Spleen (tissue), 11 donors: ENCODE data around the gene RFESD. TPM values are rescaled to one million over a fixed set of nuclear protein-coding genes. Genes with fewer than 3 reads are reported as not detected.

Experiments used
- DNase-seq: peaks from one replicate; pipeline ENCODE4 v3.0.0-alpha.2; 2020
- H3K27ac ChIP-seq, 8 donors: fragments of 200-600 bp; sonication (generic) in 7 of 8; 1 replicate in 4 of 8; 2 replicates in 4 of 8; pipeline versions ENCODE4 v1.5.0 to v1.8.0; 2016 to 2021; ENCODE audit warnings: inconsistent platforms in 4 of 8, mild to moderate bottlenecking in 4 of 8, moderate library complexity in 1 of 8
- H3K27me3 ChIP-seq, 7 donors: fragments of 200-600 bp; sonication (generic) in 6 of 7; replicated peaks in 1 of 7; 1 replicate in 4 of 7; 2 replicates in 3 of 7; pipeline versions ENCODE4 v1.5.0 to v1.8.0; 2016 to 2021; ENCODE audit warnings: inconsistent platforms in 3 of 7, mild to moderate bottlenecking in 1 of 7
- H3K36me3 ChIP-seq, 6 donors: fragments of 200-600 bp; sonication (generic) in 5 of 6; 1 replicate in 4 of 6; 2 replicates in 2 of 6; pipeline versions ENCODE4 v1.5.0 to v1.8.0; 2016 to 2021; ENCODE audit warnings: inconsistent platforms in 2 of 6
- H3K4me1 ChIP-seq, 6 donors: fragments of 200-600 bp; sonication (generic) in 5 of 6; 1 replicate in 3 of 6; 2 replicates in 3 of 6; pipeline versions ENCODE4 v1.5.0 to v1.8.0; 2016 to 2021; ENCODE audit warnings: inconsistent platforms in 3 of 6
- H3K4me3 ChIP-seq, 8 donors: fragments of 200-600 bp; sonication (generic) in 7 of 8; 1 replicate in 4 of 8; 2 replicates in 4 of 8; pipeline versions ENCODE4 v1.5.0 to v1.8.0; 2016 to 2021; ENCODE audit warnings: inconsistent platforms in 4 of 8, mild to moderate bottlenecking in 4 of 8, moderate library complexity in 2 of 8
- H3K9me3 ChIP-seq, 8 donors: fragments of 200-600 bp; sonication (generic) in 7 of 8; 1 replicate in 4 of 8; 2 replicates in 4 of 8; pipeline versions ENCODE4 v1.5.0 to v1.8.0; 2016 to 2021; ENCODE audit warnings: inconsistent platforms in 4 of 8
- CTCF ChIP-seq, 11 experiments: fragments of 200-600 bp in 7 of 11; fragments of 450-650 bp in 4 of 11; sonication (generic) in 4 of 11; IDR thresholded peaks in 8 of 11; conservative IDR thresholded peaks in 3 of 11; 1 replicate in 7 of 11; 2 replicates in 4 of 11; pipeline versions ENCODE4 v1.4.0 to v1.8.0; 2016 to 2021; ENCODE audit warnings: antibody characterized with exemption in 11 of 11, inconsistent platforms in 4 of 11, mild to moderate bottlenecking in 1 of 11
- POLR2A ChIP-seq, 3 donors: fragments of 450-650 bp; IDR thresholded peaks; one replicate each; pipeline ENCODE4 v1.5.1; 2017; ENCODE audit warnings: antibody characterized with exemption in 3 of 3, mild to moderate bottlenecking in 1 of 3
- POLR2AphosphoS5 ChIP-seq, 3 donors: sonication (generic); formaldehyde crosslinking; IDR thresholded peaks; one replicate each; pipeline ENCODE4 v1.5.1; 2017; ENCODE audit warnings: antibody characterized with exemption in 3 of 3
- WGBS, 5 donors: extraction: QIAGEN DNeasy Blood & Tissue Kit in 3 of 5; methylation state at CpG; one replicate each; pipeline versions ENCODE4 v1.1.5 to v1.1.7; 2013 to 2018; 5-methylcytosine and 5-hydroxymethylcytosine counted together
- intact Hi-C: fragments of 100-400 bp; cut with DNase I; formaldehyde crosslinking; loops from one replicate; pipeline ENCODE4 v1.15.0; 2023; ENCODE audit warnings: low total_unique reads
- polyA plus RNA-seq, 3 donors: library from polyadenylated mRNA; stranded (reverse); fragments of 200-250 nt; gene quantifications; one replicate each; pipeline ENCODE4 v1.2.1, GENCODE V29; 2013
- total RNA-seq, 7 donors: library from RNA; depleted of rRNA in 3 of 7; stranded (reverse); fragments of >200 nt in 3 of 7; fragmentation: NEBNext Ultra II Directional in 4 of 7; extraction: Animal tissue kit (Norgen Biotek cat#: 25700) in 4 of 7; gene quantifications; one replicate each; pipeline versions ENCODE4 v1.1.0 to v1.2.1, GENCODE V29; 2016 to 2021
- donor health status: healthy with polysubstance abuse.
- donor health status: DM: no; HTN: no; CAD: no; lungs with moderate emphysema.
- donor health status: DM: no; HTN: no; CAD: no.
- donor health status: Bipolar disorder and iron deficiency.
- donor health status: healthy.
- donor health status: DM: no; HTN: no; CAD: no.
- donor health status: DM: yes; HTN: yes; CAD: no.

RFESD gene
- total and polyA plus RNA-seq, 10 donors: 1.3 to 6.5 (median 3.5) TPM

GRCh38 chr5:95684361-95684760 is 37.8 kb downstream of the RFESD start:
- WGBS, 5 donors: 77 to 90% (median 89%) methylated on average over 2 of the region's 2 CpGs
- no peaks in the 10 kb centered on the region for H3K4me1 ChIP-seq
- intact Hi-C loops: no loop called here
- no peaks in the 10 kb centered on the region for H3K9me3 ChIP-seq
- DNase-seq: no peak
- H3K27me3 ChIP-seq: no peaks in the 10 kb centered on the region
- H3K4me3 ChIP-seq: no peak overlapping the region
- no peak for TF ChIP-seq POLR2A (IDR thresholded peaks at IDR 0.05)
- no peak for TF ChIP-seq CTCF (IDR thresholded peaks at IDR 0.05 in 8 of 11, conservative IDR thresholded peaks at IDR 0.05 in 3 of 11)
- TF ChIP-seq POLR2AphosphoS5 (IDR thresholded peaks at IDR 0.05): no peak
- no peaks in the 10 kb centered on the region for H3K36me3 ChIP-seq
- no peak overlapping the region for H3K27ac ChIP-seq

- intact Hi-C loops: no loop called here
- Histone ChIP-seq H3K4me3 (no peak overlapping the region), H3K36me3 (no peaks in the 10 kb centered on the region), H3K27me3 (no peaks in the 10 kb centered on the region), H3K4me1 (no peaks in the 10 kb centered on the region), H3K27ac (no peak overlapping the region), H3K9me3 (peaks cover 0 to 3% (median 0%) of the 10 kb centered on the region in 8 donors)
- WGBS, 5 donors: 74 to 90% (median 84%) methylated on average over 2 of the region's 2 CpGs
- DNase-seq: no peak
- TF ChIP-seq POLR2AphosphoS5 (IDR thresholded peaks at IDR 0.05) (no peak), CTCF (IDR thresholded peaks at IDR 0.05 in 8 of 11, conservative IDR thresholded peaks at IDR 0.05 in 3 of 11) (no peak), POLR2A (IDR thresholded peaks at IDR 0.05) (no peak)
These were observed 40.1 kb downstream of the RFESD start for GRCh38 chr5:95686651-95687050.

- no peak overlapping the region for H3K4me3 ChIP-seq
- H3K27ac ChIP-seq: no peak overlapping the region
- TF ChIP-seq POLR2AphosphoS5 (IDR thresholded peaks at IDR 0.05) (no peak), POLR2A (IDR thresholded peaks at IDR 0.05) (no peak), CTCF (IDR thresholded peaks at IDR 0.05 in 8 of 11, conservative IDR thresholded peaks at IDR 0.05 in 3 of 11) (no peak)
These were observed 43.1 kb downstream of the RFESD start for GRCh38 chr5:95689680-95690079.

GRCh38 chr5:95690333-95690732 is 43.8 kb downstream of the RFESD start:
- H3K27ac ChIP-seq: no peak overlapping the region
- intact Hi-C loops: no loop called here
- DNase-seq: no peak
- H3K9me3 ChIP-seq: peaks cover 0 to 3% (median 0%) of the 10 kb centered on the region in 8 donors
- H3K36me3 ChIP-seq: no peaks in the 10 kb centered on the region
- no peaks in the 10 kb centered on the region for H3K4me1 ChIP-seq
- H3K27me3 ChIP-seq: no peaks in the 10 kb centered on the region
- no peak overlapping the region for H3K4me3 ChIP-seq
- no peak for TF ChIP-seq CTCF (IDR thresholded peaks at IDR 0.05 in 8 of 11, conservative IDR thresholded peaks at IDR 0.05 in 3 of 11)
- TF ChIP-seq POLR2AphosphoS5 (IDR thresholded peaks at IDR 0.05): no peak
- no peak for TF ChIP-seq POLR2A (IDR thresholded peaks at IDR 0.05)

More at GRCh38 chr5:95689680-95690079, 43.1 kb downstream of the RFESD start:
- H3K27me3 ChIP-seq: no peaks in the 10 kb centered on the region
- intact Hi-C loops: no loop called here
- WGBS, 5 donors: 82 to 97% (median 88%) methylated on average over 1 of the region's 1 CpG
- no peaks in the 10 kb centered on the region for H3K4me1 ChIP-seq
- no peak for DNase-seq
- peaks cover 0 to 3% (median 0%) of the 10 kb centered on the region in 8 donors for H3K9me3 ChIP-seq
- H3K36me3 ChIP-seq: no peaks in the 10 kb centered on the region
